T-helper 2 cell (primary cell): ENCODE measurements around the gene DEPP1.

ENCODE experiments used
- DNase-seq, 5 experiments: peaks; one replicate each; pipeline versions ENCODE4 v3.0.0 to v3.0.0-alpha.2; 2012 to 2022

Gene DEPP1

DNA sequence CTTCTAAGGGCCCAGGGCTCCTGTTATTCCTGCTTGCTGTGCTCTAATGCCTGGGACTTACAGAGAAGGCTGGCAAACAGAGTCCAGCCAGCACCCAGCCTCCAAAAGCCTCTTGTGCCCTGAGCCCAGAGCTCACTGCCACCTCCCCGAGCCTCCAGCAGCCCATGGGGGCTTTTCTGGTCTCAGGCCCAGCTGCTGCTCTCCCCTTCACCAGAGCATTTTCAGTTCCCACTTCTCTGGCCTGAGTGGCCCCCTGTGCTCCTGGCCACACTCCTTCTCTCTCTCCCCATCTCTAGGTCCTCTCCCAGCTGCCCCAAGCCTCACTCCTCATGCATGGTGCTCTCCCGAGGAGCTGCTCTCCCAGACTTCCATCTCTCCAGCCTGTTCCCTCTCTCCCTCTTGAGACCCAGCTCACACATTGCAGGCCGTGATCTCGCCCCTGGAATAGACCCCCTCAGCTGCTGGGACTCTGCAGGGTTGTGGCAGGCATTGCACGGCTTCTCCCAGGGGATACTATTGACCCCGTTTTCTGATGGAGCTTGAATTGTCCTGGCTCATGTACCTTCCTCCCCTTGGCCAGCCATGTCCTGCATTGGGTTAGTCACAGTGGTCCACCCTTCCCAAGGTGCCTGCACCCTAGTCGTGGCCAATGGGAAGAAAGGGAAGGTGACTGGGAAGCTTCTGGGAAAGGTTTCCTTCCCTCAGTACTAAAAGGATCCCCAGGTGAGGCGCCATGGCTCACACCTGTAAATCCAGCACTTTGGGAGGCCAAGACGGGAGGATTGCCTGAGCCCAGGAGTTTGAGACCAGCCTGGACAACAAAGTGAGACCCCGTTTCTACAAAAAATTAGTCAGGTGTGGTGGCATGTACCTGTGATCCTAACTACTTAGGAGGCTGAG lies 28.0 kb downstream of the DEPP1 start:
- DNase-seq = no peak

- DNase-seq = no peak
These were observed 28.7 kb downstream of the DEPP1 start for GRCh38 chr10:44949915-44950314.

- DNase-seq = no peak
These were observed 29.3 kb downstream of the DEPP1 start for GRCh38 chr10:44949127-44949802.

DNA sequence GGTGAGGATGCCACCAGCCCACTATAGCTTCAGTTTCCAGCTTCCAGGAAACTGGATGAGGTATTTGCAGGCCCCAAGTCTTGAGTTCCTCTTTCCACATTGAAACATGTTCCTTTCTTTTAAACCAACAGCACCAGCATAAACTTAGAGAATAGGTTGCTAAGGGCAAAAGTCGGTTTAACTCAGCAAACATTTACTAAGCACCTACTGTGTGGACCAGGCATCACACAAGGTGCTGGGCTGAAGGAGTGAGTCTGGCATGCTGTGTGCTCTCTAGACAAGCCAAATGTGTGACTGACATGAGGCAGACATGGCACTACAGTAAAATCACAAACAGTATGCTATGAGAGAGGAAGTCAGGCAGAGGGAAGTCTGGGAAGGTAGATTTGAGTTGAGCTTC lies 30.0 kb downstream of the DEPP1 start:
- DNase-seq = no peak

- no peak for DNase-seq
These were observed 31.0 kb downstream of the DEPP1 start for GRCh38 chr10:44947371-44948152.

DNA sequence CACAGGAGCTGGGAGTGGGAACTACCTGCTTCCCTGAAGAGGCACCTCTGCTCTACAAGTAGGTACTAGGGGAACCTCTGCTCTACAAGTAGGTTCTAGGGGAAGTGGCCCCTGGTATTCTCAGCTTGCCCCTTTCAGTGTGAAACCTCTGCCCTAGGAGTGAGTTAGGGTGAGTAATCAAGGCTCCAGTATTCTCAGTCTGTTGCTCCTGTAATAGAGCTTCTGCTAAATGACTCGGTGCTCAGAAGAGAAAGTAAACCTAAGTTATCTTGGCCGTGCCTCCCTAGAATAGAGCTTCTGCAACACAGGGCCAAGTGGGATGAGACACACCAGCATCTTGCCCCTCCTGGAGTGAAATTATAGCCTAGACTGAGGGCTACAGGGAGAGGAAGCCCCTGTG lies 32.4 kb downstream of the DEPP1 start:
- DNase-seq = no peak

DNA sequence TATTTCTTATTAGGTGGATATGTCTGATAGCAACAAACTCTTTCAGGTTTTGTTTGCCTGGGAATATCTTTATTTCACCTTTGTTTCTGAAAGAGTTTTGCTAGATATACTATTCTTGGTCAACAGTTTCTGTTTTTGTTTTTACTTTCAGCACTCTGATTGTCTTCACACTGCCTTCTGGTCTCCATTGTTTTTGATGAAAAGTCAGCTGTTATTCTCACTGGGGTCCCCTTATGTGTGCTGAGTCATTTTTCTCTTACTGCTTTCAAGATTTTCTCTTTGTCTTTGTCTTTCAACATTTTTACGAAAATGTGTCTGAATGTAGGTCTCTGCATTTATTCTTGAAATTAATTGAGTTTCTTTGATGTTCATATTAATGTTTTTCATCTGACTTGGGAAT lies 34.3 kb downstream of the DEPP1 start:
- DNase-seq = no peak

DNA sequence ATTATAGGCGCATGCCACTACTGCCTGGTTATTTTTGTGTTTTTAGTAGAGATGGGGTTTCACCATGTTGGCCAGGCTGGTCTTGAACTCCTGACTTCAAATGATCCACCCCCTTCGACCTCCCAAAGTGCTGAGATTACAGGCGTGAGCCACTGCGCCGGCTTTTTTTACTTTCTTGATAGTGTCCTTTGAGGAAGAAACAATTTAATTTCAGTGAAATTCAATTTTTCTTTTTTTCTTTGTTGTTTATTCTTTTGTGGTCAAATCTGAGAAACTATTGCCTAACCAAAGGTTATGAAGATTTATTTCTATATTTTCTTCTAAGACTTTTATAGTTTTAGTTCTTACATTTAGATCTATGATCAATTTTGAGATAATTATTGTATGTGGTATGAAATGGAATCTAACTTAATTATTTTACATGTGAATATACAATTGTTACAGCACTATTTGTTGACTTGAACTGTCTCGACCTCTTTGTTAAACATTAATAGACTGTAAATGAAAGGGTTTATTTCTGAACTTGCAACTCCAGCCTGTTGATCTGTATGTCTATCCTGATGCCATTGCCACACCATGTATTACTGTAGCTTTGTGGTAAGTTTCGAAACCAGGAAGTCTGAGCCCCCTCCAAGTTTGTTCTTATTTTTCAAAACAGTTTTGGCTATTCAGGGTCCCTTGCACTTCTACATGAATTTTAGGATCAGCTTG lies 38.8 kb downstream of the DEPP1 start:
- DNase-seq = no peak

GRCh38 chr10:44938956-44939355 lies 39.7 kb downstream of the DEPP1 start:
- no peak for DNase-seq

- no peak for DNase-seq
These were observed 41.2 kb downstream of the DEPP1 start for GRCh38 chr10:44937196-44938005.

GRCh38 chr10:44936314-44936975 lies 42.2 kb downstream of the DEPP1 start:
- DNase-seq = no peak

DNA sequence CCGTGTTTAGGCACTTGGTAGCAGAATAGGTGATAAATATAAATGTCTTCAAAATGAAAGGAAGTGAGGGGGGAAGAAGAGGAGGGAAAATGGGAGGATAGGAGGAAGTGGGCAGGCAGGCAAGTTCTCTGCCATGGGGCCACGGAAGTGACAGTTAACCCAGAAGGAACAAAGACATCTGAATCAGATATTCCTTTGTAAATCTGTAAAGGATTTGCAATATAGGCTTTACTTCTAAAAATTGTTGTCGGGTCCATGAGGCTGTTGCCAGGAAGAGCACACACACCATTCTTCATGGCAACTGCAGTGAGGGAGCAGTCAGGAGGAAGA lies 42.7 kb downstream of the DEPP1 start:
- no peak for DNase-seq

- no peak for DNase-seq
These were observed 43.2 kb downstream of the DEPP1 start for GRCh38 chr10:44935201-44935965.

DNA sequence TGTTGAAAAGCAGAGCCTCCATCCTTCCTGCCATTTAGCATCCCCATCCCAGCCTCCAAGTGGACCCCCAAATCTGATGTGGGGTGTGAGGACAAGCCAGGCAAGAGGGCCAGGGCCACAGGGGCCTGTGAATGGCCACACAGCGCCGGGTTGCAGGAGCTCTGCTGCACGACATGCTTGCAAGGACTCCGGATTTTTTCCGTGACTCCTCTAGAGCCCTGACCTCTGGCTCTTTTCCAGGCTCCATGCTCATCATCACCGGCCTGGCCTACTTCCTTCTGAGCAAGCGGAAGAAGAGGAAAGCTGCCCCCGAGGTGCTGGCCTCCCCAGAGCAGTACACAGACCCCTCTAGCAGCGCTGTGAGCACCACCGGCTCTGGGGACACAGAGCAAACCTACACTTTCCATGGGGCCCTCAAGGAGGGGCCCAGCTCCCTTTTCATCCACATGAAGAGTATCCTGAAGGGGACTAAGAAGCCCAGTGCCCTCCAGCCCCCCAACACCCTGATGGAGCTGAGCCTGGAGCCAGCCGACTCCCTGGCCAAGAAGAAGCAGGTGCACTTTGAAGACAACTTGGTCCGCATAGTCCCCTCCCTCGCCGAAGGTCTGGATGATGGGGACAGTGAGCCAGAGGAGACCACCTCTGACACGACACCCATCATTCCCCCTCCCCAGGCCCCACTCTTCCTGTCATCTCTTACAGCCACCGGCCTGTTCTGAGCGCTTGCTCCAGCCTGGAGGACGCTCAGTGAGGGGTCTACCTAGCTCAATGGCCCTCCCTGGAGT lies 44.0 kb downstream of the DEPP1 start:
- no peak for DNase-seq

- no peak for DNase-seq
These were observed 44.9 kb downstream of the DEPP1 start for GRCh38 chr10:44933451-44934321.

DNA sequence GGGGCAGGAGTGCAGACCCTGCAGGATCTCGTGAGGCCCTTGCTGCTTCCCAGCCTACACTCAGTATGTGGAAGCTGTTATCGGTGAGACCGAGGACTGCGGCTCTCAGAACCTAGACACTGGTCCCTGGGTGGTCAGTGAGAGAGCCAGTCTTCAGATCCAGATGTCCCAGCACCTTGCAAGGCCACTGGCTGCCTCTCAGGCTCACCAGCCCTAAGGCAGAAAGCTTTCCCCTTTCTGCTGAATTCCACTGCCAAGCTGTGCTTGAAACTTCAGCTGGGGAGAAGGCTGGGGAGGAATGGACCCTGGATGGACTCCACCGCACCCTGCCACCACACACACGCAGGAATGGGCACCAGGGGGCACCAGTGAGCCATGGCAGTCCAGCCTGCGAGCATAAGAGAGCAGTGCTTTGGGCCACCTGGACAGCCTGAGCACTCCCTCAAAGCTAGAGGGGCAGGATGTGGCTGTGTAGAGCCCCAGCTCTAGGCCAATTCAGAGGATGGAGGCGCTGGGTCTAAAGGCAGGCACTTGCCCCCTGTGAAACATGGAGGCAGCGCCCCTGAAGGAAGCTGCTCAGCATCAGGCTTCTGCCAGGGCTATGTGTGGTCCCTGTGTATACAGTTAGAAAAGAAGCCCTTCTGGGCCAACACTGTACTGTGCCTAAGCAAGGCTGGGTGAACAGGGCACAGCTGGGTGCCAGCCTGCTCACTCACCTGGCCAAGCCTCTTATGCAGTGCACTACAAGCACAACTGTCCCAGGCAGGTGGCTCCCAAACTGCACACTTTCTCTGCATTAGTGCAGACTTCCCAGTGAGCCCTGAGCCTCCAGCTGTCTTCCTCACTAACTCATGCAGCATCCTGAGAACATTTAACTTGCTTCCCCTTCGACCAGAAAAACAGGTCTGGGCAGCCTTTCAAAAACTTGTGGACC lies 45.8 kb downstream of the DEPP1 start:
- peak; percentile 60 to 79 (median 63) for DNase-seq
